ENCODE measurements around the gene TUSC2. TPM values are rescaled to one million over a fixed set of nuclear protein-coding genes. Genes with fewer than 3 reads are reported as not detected.

The TUSC2 gene
- total and polyA plus RNA-seq, 2 experiments from 2014 or later: 41.6 to 71.0 TPM

DNA sequence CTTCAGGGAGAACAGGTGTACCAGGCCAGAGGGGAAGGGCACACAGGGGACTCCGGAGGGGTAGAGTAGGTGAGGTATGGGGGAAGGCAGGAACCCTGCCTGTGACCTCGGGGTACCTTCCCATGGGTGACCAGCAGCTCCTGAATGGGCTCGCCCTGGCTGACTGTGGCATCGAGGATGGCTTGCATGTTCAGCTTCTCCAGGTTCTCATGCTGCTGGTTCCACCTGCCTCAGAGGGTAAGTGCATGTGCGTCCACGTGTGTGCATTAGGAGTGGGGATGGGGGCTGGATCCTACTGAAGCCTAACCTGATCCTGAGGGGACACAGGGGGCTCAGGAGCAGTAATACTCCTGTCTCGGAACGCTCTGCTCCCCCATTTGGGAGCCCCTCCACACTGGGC, 17.0 kb upstream of the TUSC2 start (continued):
- TF ChIP-seq, protein P1, sequence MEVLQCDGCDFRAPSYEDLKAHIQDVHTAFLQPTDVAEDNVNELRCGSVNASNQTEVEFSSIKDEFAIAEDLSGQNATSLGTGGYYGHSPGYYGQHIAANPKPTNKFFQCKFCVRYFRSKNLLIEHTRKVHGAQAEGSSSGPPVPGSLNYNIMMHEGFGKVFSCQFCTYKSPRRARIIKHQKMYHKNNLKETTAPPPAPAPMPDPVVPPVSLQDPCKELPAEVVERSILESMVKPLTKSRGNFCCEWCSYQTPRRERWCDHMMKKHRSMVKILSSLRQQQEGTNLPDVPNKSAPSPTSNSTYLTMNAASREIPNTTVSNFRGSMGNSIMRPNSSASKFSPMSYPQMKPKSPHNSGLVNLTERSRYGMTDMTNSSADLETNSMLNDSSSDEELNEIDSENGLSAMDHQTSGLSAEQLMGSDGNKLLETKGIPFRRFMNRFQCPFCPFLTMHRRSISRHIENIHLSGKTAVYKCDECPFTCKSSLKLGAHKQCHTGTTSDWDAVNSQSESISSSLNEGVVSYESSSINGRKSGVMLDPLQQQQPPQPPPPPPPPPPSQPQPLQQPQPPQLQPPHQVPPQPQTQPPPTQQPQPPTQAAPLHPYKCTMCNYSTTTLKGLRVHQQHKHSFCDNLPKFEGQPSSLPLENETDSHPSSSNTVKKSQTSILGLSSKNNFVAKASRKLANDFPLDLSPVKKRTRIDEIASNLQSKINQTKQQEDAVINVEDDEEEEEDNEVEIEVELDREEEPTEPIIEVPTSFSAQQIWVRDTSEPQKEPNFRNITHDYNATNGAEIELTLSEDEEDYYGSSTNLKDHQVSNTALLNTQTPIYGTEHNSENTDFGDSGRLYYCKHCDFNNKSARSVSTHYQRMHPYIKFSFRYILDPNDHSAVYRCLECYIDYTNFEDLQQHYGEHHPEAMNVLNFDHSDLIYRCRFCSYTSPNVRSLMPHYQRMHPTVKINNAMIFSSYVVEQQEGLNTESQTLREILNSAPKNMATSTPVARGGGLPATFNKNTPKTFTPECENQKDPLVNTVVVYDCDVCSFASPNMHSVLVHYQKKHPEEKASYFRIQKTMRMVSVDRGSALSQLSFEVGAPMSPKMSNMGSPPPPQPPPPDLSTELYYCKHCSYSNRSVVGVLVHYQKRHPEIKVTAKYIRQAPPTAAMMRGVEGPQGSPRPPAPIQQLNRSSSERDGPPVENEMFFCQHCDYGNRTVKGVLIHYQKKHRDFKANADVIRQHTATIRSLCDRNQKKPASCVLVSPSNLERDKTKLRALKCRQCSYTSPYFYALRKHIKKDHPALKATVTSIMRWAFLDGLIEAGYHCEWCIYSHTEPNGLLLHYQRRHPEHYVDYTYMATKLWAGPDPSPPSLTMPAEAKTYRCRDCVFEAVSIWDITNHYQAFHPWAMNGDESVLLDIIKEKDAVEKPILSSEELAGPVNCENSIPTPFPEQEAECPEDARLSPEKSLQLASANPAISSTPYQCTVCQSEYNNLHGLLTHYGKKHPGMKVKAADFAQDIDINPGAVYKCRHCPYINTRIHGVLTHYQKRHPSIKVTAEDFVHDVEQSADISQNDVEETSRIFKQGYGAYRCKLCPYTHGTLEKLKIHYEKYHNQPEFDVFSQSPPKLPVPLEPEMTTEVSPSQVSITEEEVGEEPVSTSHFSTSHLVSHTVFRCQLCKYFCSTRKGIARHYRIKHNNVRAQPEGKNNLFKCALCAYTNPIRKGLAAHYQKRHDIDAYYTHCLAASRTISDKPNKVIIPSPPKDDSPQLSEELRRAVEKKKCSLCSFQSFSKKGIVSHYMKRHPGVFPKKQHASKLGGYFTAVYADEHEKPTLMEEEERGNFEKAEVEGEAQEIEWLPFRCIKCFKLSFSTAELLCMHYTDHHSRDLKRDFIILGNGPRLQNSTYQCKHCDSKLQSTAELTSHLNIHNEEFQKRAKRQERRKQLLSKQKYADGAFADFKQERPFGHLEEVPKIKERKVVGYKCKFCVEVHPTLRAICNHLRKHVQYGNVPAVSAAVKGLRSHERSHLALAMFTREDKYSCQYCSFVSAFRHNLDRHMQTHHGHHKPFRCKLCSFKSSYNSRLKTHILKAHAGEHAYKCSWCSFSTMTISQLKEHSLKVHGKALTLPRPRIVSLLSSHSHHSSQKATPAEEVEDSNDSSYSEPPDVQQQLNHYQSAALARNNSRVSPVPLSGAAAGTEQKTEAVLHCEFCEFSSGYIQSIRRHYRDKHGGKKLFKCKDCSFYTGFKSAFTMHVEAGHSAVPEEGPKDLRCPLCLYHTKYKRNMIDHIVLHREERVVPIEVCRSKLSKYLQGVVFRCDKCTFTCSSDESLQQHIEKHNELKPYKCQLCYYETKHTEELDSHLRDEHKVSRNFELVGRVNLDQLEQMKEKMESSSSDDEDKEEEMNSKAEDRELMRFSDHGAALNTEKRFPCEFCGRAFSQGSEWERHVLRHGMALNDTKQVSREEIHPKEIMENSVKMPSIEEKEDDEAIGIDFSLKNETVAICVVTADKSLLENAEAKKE (CRISPR knock-in tag; IDR thresholded peaks at IDR 0.05): no peak
- TF ChIP-seq ZNF114 (CRISPR knock-in tag; IDR thresholded peaks at IDR 0.05) (no peak), CREB1 (CRISPR knock-in tag; IDR thresholded peaks at IDR 0.05; ENCODE audit: low read depth) (no peak), EZH2phosphoT487 (IDR thresholded peaks at IDR 0.05; ENCODE audit: unreplicated experiment) (no peak), ZNF331 (CRISPR knock-in tag; IDR thresholded peaks at IDR 0.05; ENCODE audit: low read depth) (no peak), STAT1 (IDR thresholded peaks at IDR 0.05; ENCODE audit: unreplicated experiment) (no peak), POLR2AphosphoS5 (IDR thresholded peaks at IDR 0.05; ENCODE audit: low read depth) (no peak)
- TF ChIP-seq, protein P2, sequence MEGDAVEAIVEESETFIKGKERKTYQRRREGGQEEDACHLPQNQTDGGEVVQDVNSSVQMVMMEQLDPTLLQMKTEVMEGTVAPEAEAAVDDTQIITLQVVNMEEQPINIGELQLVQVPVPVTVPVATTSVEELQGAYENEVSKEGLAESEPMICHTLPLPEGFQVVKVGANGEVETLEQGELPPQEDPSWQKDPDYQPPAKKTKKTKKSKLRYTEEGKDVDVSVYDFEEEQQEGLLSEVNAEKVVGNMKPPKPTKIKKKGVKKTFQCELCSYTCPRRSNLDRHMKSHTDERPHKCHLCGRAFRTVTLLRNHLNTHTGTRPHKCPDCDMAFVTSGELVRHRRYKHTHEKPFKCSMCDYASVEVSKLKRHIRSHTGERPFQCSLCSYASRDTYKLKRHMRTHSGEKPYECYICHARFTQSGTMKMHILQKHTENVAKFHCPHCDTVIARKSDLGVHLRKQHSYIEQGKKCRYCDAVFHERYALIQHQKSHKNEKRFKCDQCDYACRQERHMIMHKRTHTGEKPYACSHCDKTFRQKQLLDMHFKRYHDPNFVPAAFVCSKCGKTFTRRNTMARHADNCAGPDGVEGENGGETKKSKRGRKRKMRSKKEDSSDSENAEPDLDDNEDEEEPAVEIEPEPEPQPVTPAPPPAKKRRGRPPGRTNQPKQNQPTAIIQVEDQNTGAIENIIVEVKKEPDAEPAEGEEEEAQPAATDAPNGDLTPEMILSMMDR (conservative IDR thresholded peaks at IDR 0.05; ENCODE audit: low read depth in 2 of 2): no peak

Data from GM23338 (cell line).